Endothelial cell of umbilical vein (primary cell): ENCODE results near the gene SDK2. TPM values are rescaled to one million over a fixed set of nuclear protein-coding genes. Genes with fewer than 3 reads are reported as not detected.

ENCODE experiments used
- BruUV-seq: library from RNA; stranded (reverse); fragments of 400-500 nt; replicated peaks from 2 replicates; lab custom pipeline; 2021; lab: Mats Ljungman, UMichigan
- CTCF ChIA-PET: fragments of 300-600, 350-600 bp; sonication (Branson Sonifier 250); formaldehyde crosslinking; loops from one replicate; lab custom pipeline; 2021; ENCODE audit warnings: antibody characterized with exemption, inconsistent platforms; lab: Charles Lee
- POLR2A ChIA-PET: fragments of 300-600, 350-600 bp; sonication (Branson Sonifier 250); formaldehyde crosslinking; loops from one replicate; lab custom pipeline; 2021; ENCODE audit warnings: antibody characterized with exemption, inconsistent platforms; lab: Charles Lee
- DNase-seq: peaks from one replicate; pipeline ENCODE4 v3.0.0-alpha.2; 2011; ENCODE audit warnings: low read depth, low spot score
- FAIRE-seq: peaks from 2 replicates; lab custom pipeline; 2011; peaks lifted over from hg19 to GRCh38; lab: Jason Lieb, UNC
- H2AFZ ChIP-seq: 2 replicates; pipeline ENCODE4 v1.6.0; 2012; ENCODE audit warnings: low read depth, low read length, control low read depth, inconsistent platforms
- H3K27ac ChIP-seq: 2 replicates; pipeline ENCODE4 v1.5.1; 2011; ENCODE audit warnings: low read depth, mild to moderate bottlenecking, control low read depth, low read length, moderate library complexity; ENCODE audit not compliant: insufficient read depth
- H3K27me3 ChIP-seq, 2 experiments: 2 replicates each; pipeline versions ENCODE4 v1.6.0 to v1.6.1; 2011; ENCODE audit warnings: low read length in 2 of 2, mixed read lengths in 1 of 2; ENCODE audit not compliant: control insufficient read depth in 2 of 2, insufficient read depth in 2 of 2
- H3K36me3 ChIP-seq, 2 experiments: 2 replicates in 1 of 2; 3 replicates in 1 of 2; pipeline ENCODE4 v1.5.1; 2011; ENCODE audit warnings: low read length in 2 of 2, mild to moderate bottlenecking in 1 of 2, moderate library complexity in 1 of 2; ENCODE audit not compliant: control insufficient read depth in 2 of 2, insufficient read depth in 2 of 2; ENCODE audit errors: extremely low read depth in 1 of 2
- H3K4me1 ChIP-seq: 3 replicates; pipeline ENCODE4 v1.5.1; 2011; ENCODE audit warnings: mild to moderate bottlenecking, low read length; ENCODE audit not compliant: control insufficient read depth, insufficient read depth; ENCODE audit errors: extremely low read depth
- H3K4me2 ChIP-seq: 2 replicates; pipeline ENCODE4 v1.6.1; 2011; ENCODE audit warnings: low read length, control low read depth, mixed read lengths; ENCODE audit not compliant: insufficient read depth
- H3K4me3 ChIP-seq, 3 experiments: fragments of 200-600 bp in 1 of 3; sonication (generic), shearing (Covaris generic) in 1 of 3; replicated peaks in 1 of 3; 2 replicates each; pipeline ENCODE4 v1.5.1; 2011 to 2016; ENCODE audit warnings: control low read depth in 3 of 3, low read length in 3 of 3, mild to moderate bottlenecking in 2 of 3, inconsistent platforms in 1 of 3, low read depth in 1 of 3, moderate library complexity in 1 of 3; ENCODE audit not compliant: insufficient read depth in 1 of 3
- H3K79me2 ChIP-seq: 2 replicates; pipeline ENCODE4 v1.6.0; 2012; ENCODE audit warnings: low read length, inconsistent platforms; ENCODE audit not compliant: control insufficient read depth, insufficient read depth
- H3K9ac ChIP-seq: replicated peaks from 2 replicates; pipeline ENCODE3; 2011; ENCODE audit warnings: low read length, control low read depth; ENCODE audit not compliant: insufficient read depth; ENCODE audit errors: extremely low read depth
- H3K9me1 ChIP-seq: replicated peaks from 3 replicates; pipeline ENCODE4 v1.6.0; 2011; ENCODE audit warnings: mild to moderate bottlenecking, low read length; ENCODE audit not compliant: control insufficient read depth, insufficient read depth; ENCODE audit errors: extremely low read depth
- H3K9me3 ChIP-seq: replicated peaks from 2 replicates; pipeline ENCODE4 v1.5.1; 2012; ENCODE audit warnings: low read length, inconsistent platforms; ENCODE audit not compliant: control insufficient read depth, insufficient read depth
- H4K20me1 ChIP-seq: replicated peaks from 2 replicates; pipeline ENCODE3; 2011; ENCODE audit warnings: mild to moderate bottlenecking, low read length; ENCODE audit not compliant: control insufficient read depth, insufficient read depth; ENCODE audit errors: extremely low read depth
- CTCF ChIP-seq, 2 donors: IDR thresholded peaks; 1 replicate in 1 of 2; 2 replicates in 1 of 2; pipeline ENCODE4 v1.5.1; 2011; ENCODE audit warnings: low read length in 2 of 2, mild to moderate bottlenecking in 2 of 2, moderate library complexity in 2 of 2, control low read depth in 1 of 2, inconsistent platforms in 1 of 2, low read depth in 1 of 2; ENCODE audit not compliant: insufficient read depth in 1 of 2; ENCODE audit errors: extremely low read depth in 1 of 2
- EZH2 ChIP-seq: IDR thresholded peaks from 2 replicates; pipeline ENCODE4 v1.6.1; 2012; ENCODE audit warnings: borderline replicate concordance, low read depth, mild to moderate bottlenecking, moderate library complexity, low read length, inconsistent platforms; ENCODE audit not compliant: severe bottlenecking
- FOS ChIP-seq: IDR thresholded peaks from 2 replicates; pipeline ENCODE4 v1.6.1; 2011; ENCODE audit warnings: mild to moderate bottlenecking, low read length, moderate library complexity, borderline replicate concordance; ENCODE audit not compliant: insufficient read depth
- GATA2 ChIP-seq: IDR thresholded peaks from 2 replicates; pipeline ENCODE4 v1.7.0; 2011; ENCODE audit warnings: low read depth, mild to moderate bottlenecking, moderate library complexity, mixed read lengths, low read length; ENCODE audit not compliant: insufficient read length, insufficient read depth
- JUN ChIP-seq: IDR thresholded peaks from 2 replicates; pipeline ENCODE4 v1.6.1; 2011; ENCODE audit warnings: borderline replicate concordance, low read depth; ENCODE audit not compliant: insufficient read length, insufficient read depth
- MYC ChIP-seq: IDR thresholded peaks from one replicate; pipeline ENCODE4 v1.6.1; 2011; ENCODE audit warnings: mild to moderate bottlenecking, low read depth, low read length
- POLR2A ChIP-seq: IDR thresholded peaks from 2 replicates; pipeline ENCODE4 v1.6.1; 2012; ENCODE audit warnings: low read depth, mild to moderate bottlenecking, control low read depth, low read length
- POLR2AphosphoS5 ChIP-seq: IDR thresholded peaks from 2 replicates; pipeline ENCODE4 v1.6.1; 2012; ENCODE audit warnings: low read depth, mild to moderate bottlenecking, control low read depth, low read length, moderate library complexity; ENCODE audit not compliant: insufficient read depth
- dilution Hi-C: fragments of 300-500 bp; cut with MboI; formaldehyde crosslinking; loops from one replicate; pipeline ENCODE4 v1.15.0; 2019; ENCODE audit warnings: low sequenced_read_pairs; ENCODE audit not compliant: extremely low pct_ligation_motif_present
- intact Hi-C: fragments of 100-400 bp; cut with micrococcal nuclease; formaldehyde crosslinking; loops from one replicate; pipeline ENCODE4 v1.10.0; 2022
- polyA plus RNA-seq, 4 experiments: library from polyadenylated mRNA; depleted of rRNA in 3 of 4; stranded (reverse) in 3 of 4; unstranded in 1 of 4; fragments of >200 nt; gene quantifications; 2 replicates each; pipeline versions ENCODE4 v1.2.1 to v1.2.3, GENCODE V29; 2011 to 2012; ENCODE audit warnings: missing spikeins in 1 of 4
- total RNA-seq: library from RNA; stranded (reverse); gene quantifications from 2 replicates; pipeline ENCODE4 v1.2.3, GENCODE V29; 2021
- TF ChIP-seq, protein P1 (sequence below): IDR thresholded peaks from 2 replicates; pipeline ENCODE4 v1.6.1; 2011; ENCODE audit not compliant: insufficient read depth, insufficient read length

The SDK2 gene
- total and polyA plus RNA-seq, 2 donors (not counting 3 experiments of a cell fraction or from before 2014, with no cell fraction given), result not detected

- dilution Hi-C loops, result no loop called here
- Histone ChIP-seq H3K4me2 (no peak overlapping the region), H2AFZ (no peak overlapping the region), H3K79me2 (no peaks in the 10 kb centered on the region), H3K4me3 (no peak overlapping the region), H3K9me1 (no peaks in the 10 kb centered on the region), H3K36me3 (no peaks in the 10 kb centered on the region), H3K27me3 (no peaks in the 10 kb centered on the region), H3K4me1 (no peaks in the 10 kb centered on the region), H3K9ac (no peak overlapping the region), H3K27ac (no peak overlapping the region), H4K20me1 (no peaks in the 10 kb centered on the region), H3K9me3 (no peaks in the 10 kb centered on the region)
- TF ChIP-seq POLR2AphosphoS5 (no peak), JUN (no peak), GATA2 (no peak), POLR2A (no peak), FOS (no peak), MYC (no peak), EZH2 (no peak), CTCF (IDR thresholded peaks at IDR 0.05; ENCODE audit: extremely low read depth in 1 of 2, insufficient read depth in 1 of 2, low read depth in 1 of 2, low read length in 2 of 2) (no peak)
- TF ChIP-seq, protein P1, sequence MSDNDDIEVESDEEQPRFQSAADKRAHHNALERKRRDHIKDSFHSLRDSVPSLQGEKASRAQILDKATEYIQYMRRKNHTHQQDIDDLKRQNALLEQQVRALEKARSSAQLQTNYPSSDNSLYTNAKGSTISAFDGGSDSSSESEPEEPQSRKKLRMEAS, result no peak
- ChIA-PET POLR2A (no interaction called here), CTCF (no interaction called here)
- intact Hi-C loops, result no loop called here
- no TSS peak for BruUV-seq
- FAIRE-seq (no peak), DNase-seq (no peak)
Measured at GRCh38 chr17:73594025-73594424, 50.2 kb downstream of the SDK2 start.
